OCI-LY1 (cell line): ENCODE measurements around the gene COTL1.

Source experiments
- H2AFZ ChIP-seq: fragments of 200-600 bp; sonication (generic), shearing (Covaris generic); 2 replicates; pipeline ENCODE4 v1.6.0; 2014; ENCODE audit warnings: antibody characterized with exemption, mild to moderate bottlenecking, low read length
- H3F3A ChIP-seq: fragments of 200-600 bp; sonication (generic), shearing (Covaris generic); 2 replicates; pipeline ENCODE4 v1.6.0; 2014; ENCODE audit warnings: mild to moderate bottlenecking, antibody characterized with exemption, low read length, moderate library complexity; ENCODE audit not compliant: insufficient read depth
- H3K27ac ChIP-seq: fragments of 200-600 bp; sonication (generic); 2 replicates; pipeline ENCODE4 v1.5.1; 2014; ENCODE audit warnings: low read length, mixed run types, mild to moderate bottlenecking, low read depth; ENCODE audit not compliant: poor library complexity, severe bottlenecking
- H3K27me3 ChIP-seq: fragments of 200-600 bp; sonication (generic); 2 replicates; pipeline ENCODE4 v1.6.0; 2014; ENCODE audit warnings: antibody characterized with exemption, mild to moderate bottlenecking, low read length, moderate library complexity; ENCODE audit not compliant: insufficient read depth
- H3K36me3 ChIP-seq: fragments of 200-600 bp; sonication (generic); 2 replicates; pipeline ENCODE4 v1.6.1; 2014; ENCODE audit warnings: mild to moderate bottlenecking, antibody characterized with exemption, low read length, moderate library complexity, mixed read lengths; ENCODE audit not compliant: insufficient read depth
- H3K4me1 ChIP-seq: fragments of 200-600 bp; sonication (generic); 2 replicates; pipeline ENCODE4 v1.5.1; 2014; ENCODE audit warnings: mild to moderate bottlenecking, low read length, moderate library complexity; ENCODE audit not compliant: insufficient read depth, severe bottlenecking
- H3K4me2 ChIP-seq: fragments of 200-600 bp; sonication (generic), shearing (Covaris generic); 2 replicates; pipeline ENCODE4 v1.6.1; 2014; ENCODE audit warnings: low read length
- H3K4me3 ChIP-seq: fragments of 200-600 bp; sonication (generic); 2 replicates; pipeline ENCODE4 v1.5.1; 2014; ENCODE audit warnings: low read length, low read depth, mild to moderate bottlenecking, mixed read lengths; ENCODE audit not compliant: poor library complexity, severe bottlenecking
- H3K79me2 ChIP-seq: fragments of 200-600 bp; shearing (Covaris generic); 2 replicates; pipeline ENCODE4 v1.6.1; 2016; ENCODE audit warnings: mixed run types, low read length, mixed read lengths; ENCODE audit not compliant: insufficient read depth
- H3K9ac ChIP-seq: fragments of 200-600 bp; sonication (generic), shearing (Covaris generic); 2 replicates; pipeline ENCODE4 v1.6.1; 2014; ENCODE audit warnings: mild to moderate bottlenecking, low read length, mixed read lengths
- H3K9me2 ChIP-seq: fragments of 200-600 bp; sonication (generic), shearing (Covaris generic); 2 replicates; pipeline ENCODE4 v1.6.1; 2014; ENCODE audit warnings: low read depth, mild to moderate bottlenecking, low read length, mixed read lengths
- H3K9me3 ChIP-seq: fragments of 200-600 bp; shearing (Covaris generic); 2 replicates; pipeline ENCODE4 v1.6.1; 2014; ENCODE audit warnings: low read length, mixed read lengths
- H4K20me1 ChIP-seq: fragments of 200-600 bp; sonication (generic), shearing (Covaris generic); 2 replicates; pipeline ENCODE4 v1.6.0; 2016; ENCODE audit warnings: mild to moderate bottlenecking, low read length; ENCODE audit not compliant: insufficient read depth
- EZH2 ChIP-seq: fragments of 200-600 bp; sonication (generic), shearing (Covaris generic); IDR thresholded peaks from 2 replicates; pipeline ENCODE4 v1.8.0; 2017; ENCODE audit warnings: borderline replicate concordance, mixed run types, mild to moderate bottlenecking, antibody characterized with exemption, low read length, moderate library complexity, mixed read lengths
- TF ChIP-seq, protein P1 (sequence below): fragments of 200-600 bp; sonication (generic), shearing (Covaris generic); IDR thresholded peaks from 2 replicates; pipeline ENCODE4 v1.5.1; 2017; ENCODE audit warnings: mild to moderate bottlenecking, antibody characterized with exemption, low read length, moderate library complexity, mixed read lengths

COTL1 gene

DNA sequence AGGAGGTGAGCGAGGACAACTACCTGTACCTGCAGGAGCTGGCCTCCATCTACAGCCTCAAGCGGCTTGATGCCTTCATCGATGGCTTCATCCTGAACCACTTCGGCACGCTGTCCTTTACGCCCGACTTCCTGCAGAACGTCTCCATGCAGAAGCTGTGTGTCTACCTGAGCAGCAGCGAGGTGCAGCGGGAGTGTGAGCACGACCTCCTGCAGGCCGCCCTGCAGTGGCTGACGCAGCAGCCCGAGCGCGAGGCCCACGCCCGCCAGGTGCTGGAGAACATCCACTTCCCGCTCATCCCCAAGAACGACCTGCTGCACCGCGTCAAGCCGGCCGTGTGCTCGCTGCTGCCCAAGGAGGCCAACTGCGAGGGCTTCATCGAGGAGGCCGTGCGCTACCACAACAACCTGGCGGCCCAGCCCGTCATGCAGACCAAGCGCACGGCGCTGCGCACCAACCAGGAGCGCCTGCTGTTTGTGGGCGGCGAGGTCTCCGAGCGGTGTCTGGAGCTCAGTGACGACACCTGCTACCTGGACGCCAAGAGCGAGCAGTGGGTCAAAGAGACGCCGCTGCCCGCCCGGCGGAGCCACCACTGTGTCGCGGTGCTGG, 39.5 kb upstream of the COTL1 start:
- Histone ChIP-seq H2AFZ (no peak overlapping the region), H3K79me2 (no peaks in the 10 kb centered on the region), H3K9ac (no peak overlapping the region; the same call in 1 of the 2 replicates), H3K27me3 (no peaks in the 10 kb centered on the region), H3K9me2 (no peaks in the 10 kb centered on the region), H3K4me1 (peaks cover 23% of the 10 kb centered on the region), H3K9me3 (no peaks in the 10 kb centered on the region), H3K4me2 (peak overlapping the region; percentile 75), H3K27ac (peak overlapping the region; percentile 74), H4K20me1 (no peaks in the 10 kb centered on the region), H3K4me3 (peak overlapping the region; percentile 55), H3K36me3 (peaks cover 44% of the 10 kb centered on the region), H3F3A (no peaks in the 10 kb centered on the region)
- TF ChIP-seq, protein P1, sequence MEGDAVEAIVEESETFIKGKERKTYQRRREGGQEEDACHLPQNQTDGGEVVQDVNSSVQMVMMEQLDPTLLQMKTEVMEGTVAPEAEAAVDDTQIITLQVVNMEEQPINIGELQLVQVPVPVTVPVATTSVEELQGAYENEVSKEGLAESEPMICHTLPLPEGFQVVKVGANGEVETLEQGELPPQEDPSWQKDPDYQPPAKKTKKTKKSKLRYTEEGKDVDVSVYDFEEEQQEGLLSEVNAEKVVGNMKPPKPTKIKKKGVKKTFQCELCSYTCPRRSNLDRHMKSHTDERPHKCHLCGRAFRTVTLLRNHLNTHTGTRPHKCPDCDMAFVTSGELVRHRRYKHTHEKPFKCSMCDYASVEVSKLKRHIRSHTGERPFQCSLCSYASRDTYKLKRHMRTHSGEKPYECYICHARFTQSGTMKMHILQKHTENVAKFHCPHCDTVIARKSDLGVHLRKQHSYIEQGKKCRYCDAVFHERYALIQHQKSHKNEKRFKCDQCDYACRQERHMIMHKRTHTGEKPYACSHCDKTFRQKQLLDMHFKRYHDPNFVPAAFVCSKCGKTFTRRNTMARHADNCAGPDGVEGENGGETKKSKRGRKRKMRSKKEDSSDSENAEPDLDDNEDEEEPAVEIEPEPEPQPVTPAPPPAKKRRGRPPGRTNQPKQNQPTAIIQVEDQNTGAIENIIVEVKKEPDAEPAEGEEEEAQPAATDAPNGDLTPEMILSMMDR, result no peak
- TF ChIP-seq EZH2, result no peak

- no peaks in the 10 kb centered on the region for H4K20me1 ChIP-seq
- H3K27me3 ChIP-seq, result no peaks in the 10 kb centered on the region
- peak overlapping the region; percentile 58 for H3K9ac ChIP-seq
- H3K4me2 ChIP-seq, result peak overlapping the region; percentile 75
- H3K27ac ChIP-seq, result peak overlapping the region; percentile 74
- H2AFZ ChIP-seq, result 0 out of 2 replicates have a peak overlapping the region, but pooled peaks have one; percentile 19
- H3K36me3 ChIP-seq, result peaks cover 37% of the 10 kb centered on the region
- no peaks in the 10 kb centered on the region for H3F3A ChIP-seq
- no peaks in the 10 kb centered on the region for H3K79me2 ChIP-seq
- no peaks in the 10 kb centered on the region for H3K9me3 ChIP-seq
- peak overlapping the region; percentile 55 for H3K4me3 ChIP-seq
- TF ChIP-seq, protein P1, result no peak
- no peak for TF ChIP-seq EZH2
- H3K9me2 ChIP-seq, result no peaks in the 10 kb centered on the region
- H3K4me1 ChIP-seq, result peaks cover 21% of the 10 kb centered on the region
Measured at GRCh38 chr16:84656649-84657048, 38.8 kb upstream of the COTL1 start.

GRCh38 chr16:84654998-84655397, 37.1 kb upstream of the COTL1 start:
- H2AFZ ChIP-seq, result no peak overlapping the region
- H3K9me3 ChIP-seq, result no peaks in the 10 kb centered on the region
- H3K4me2 ChIP-seq, result no peak overlapping the region
- no peak overlapping the region for H3K27ac ChIP-seq
- H4K20me1 ChIP-seq, result no peaks in the 10 kb centered on the region
- H3K79me2 ChIP-seq, result no peaks in the 10 kb centered on the region
- peaks cover 44% of the 10 kb centered on the region for H3K36me3 ChIP-seq
- no peak overlapping the region for H3K4me3 ChIP-seq
- peaks cover 21% of the 10 kb centered on the region for H3K4me1 ChIP-seq
- no peaks in the 10 kb centered on the region for H3F3A ChIP-seq
- no peaks in the 10 kb centered on the region for H3K27me3 ChIP-seq
- no peaks in the 10 kb centered on the region for H3K9me2 ChIP-seq
- H3K9ac ChIP-seq, result no peak overlapping the region
- TF ChIP-seq, protein P1, result no peak
- TF ChIP-seq EZH2, result no peak
